Endothelial cell of umbilical vein (primary cell): ENCODE data around the gene CNTN5. TPM values are rescaled to one million over a fixed set of nuclear protein-coding genes. Genes with fewer than 3 reads are reported as not detected.

Source experiments
- BruUV-seq: library from RNA; stranded (reverse); fragments of 400-500 nt; replicated peaks from 2 replicates; lab custom pipeline; 2021; lab: Mats Ljungman, UMichigan
- CTCF ChIA-PET: fragments of 300-600, 350-600 bp; sonication (Branson Sonifier 250); formaldehyde crosslinking; loops from one replicate; lab custom pipeline; 2021; ENCODE audit warnings: antibody characterized with exemption, inconsistent platforms; lab: Charles Lee
- POLR2A ChIA-PET: fragments of 300-600, 350-600 bp; sonication (Branson Sonifier 250); formaldehyde crosslinking; loops from one replicate; lab custom pipeline; 2021; ENCODE audit warnings: antibody characterized with exemption, inconsistent platforms; lab: Charles Lee
- DNase-seq: peaks from one replicate; pipeline ENCODE4 v3.0.0-alpha.2; 2011; ENCODE audit warnings: low read depth, low spot score
- FAIRE-seq: peaks from 2 replicates; lab custom pipeline; 2011; peaks lifted over from hg19 to GRCh38; lab: Jason Lieb, UNC
- H2AFZ ChIP-seq: 2 replicates; pipeline ENCODE4 v1.6.0; 2012; ENCODE audit warnings: low read depth, low read length, control low read depth, inconsistent platforms
- H3K27ac ChIP-seq: 2 replicates; pipeline ENCODE4 v1.5.1; 2011; ENCODE audit warnings: low read depth, mild to moderate bottlenecking, control low read depth, low read length, moderate library complexity; ENCODE audit not compliant: insufficient read depth
- H3K27me3 ChIP-seq, 2 experiments: 2 replicates each; pipeline versions ENCODE4 v1.6.0 to v1.6.1; 2011; ENCODE audit warnings: low read length in 2 of 2, mixed read lengths in 1 of 2; ENCODE audit not compliant: control insufficient read depth in 2 of 2, insufficient read depth in 2 of 2
- H3K36me3 ChIP-seq, 2 experiments: 2 replicates in 1 of 2; 3 replicates in 1 of 2; pipeline ENCODE4 v1.5.1; 2011; ENCODE audit warnings: low read length in 2 of 2, mild to moderate bottlenecking in 1 of 2, moderate library complexity in 1 of 2; ENCODE audit not compliant: control insufficient read depth in 2 of 2, insufficient read depth in 2 of 2; ENCODE audit errors: extremely low read depth in 1 of 2
- H3K4me1 ChIP-seq: 3 replicates; pipeline ENCODE4 v1.5.1; 2011; ENCODE audit warnings: mild to moderate bottlenecking, low read length; ENCODE audit not compliant: control insufficient read depth, insufficient read depth; ENCODE audit errors: extremely low read depth
- H3K4me2 ChIP-seq: 2 replicates; pipeline ENCODE4 v1.6.1; 2011; ENCODE audit warnings: low read length, control low read depth, mixed read lengths; ENCODE audit not compliant: insufficient read depth
- H3K4me3 ChIP-seq, 3 experiments: fragments of 200-600 bp in 1 of 3; sonication (generic), shearing (Covaris generic) in 1 of 3; replicated peaks in 1 of 3; 2 replicates each; pipeline ENCODE4 v1.5.1; 2011 to 2016; ENCODE audit warnings: control low read depth in 3 of 3, low read length in 3 of 3, mild to moderate bottlenecking in 2 of 3, inconsistent platforms in 1 of 3, low read depth in 1 of 3, moderate library complexity in 1 of 3; ENCODE audit not compliant: insufficient read depth in 1 of 3
- H3K79me2 ChIP-seq: 2 replicates; pipeline ENCODE4 v1.6.0; 2012; ENCODE audit warnings: low read length, inconsistent platforms; ENCODE audit not compliant: control insufficient read depth, insufficient read depth
- H3K9ac ChIP-seq: replicated peaks from 2 replicates; pipeline ENCODE3; 2011; ENCODE audit warnings: low read length, control low read depth; ENCODE audit not compliant: insufficient read depth; ENCODE audit errors: extremely low read depth
- H3K9me1 ChIP-seq: replicated peaks from 3 replicates; pipeline ENCODE4 v1.6.0; 2011; ENCODE audit warnings: mild to moderate bottlenecking, low read length; ENCODE audit not compliant: control insufficient read depth, insufficient read depth; ENCODE audit errors: extremely low read depth
- H3K9me3 ChIP-seq: replicated peaks from 2 replicates; pipeline ENCODE4 v1.5.1; 2012; ENCODE audit warnings: low read length, inconsistent platforms; ENCODE audit not compliant: control insufficient read depth, insufficient read depth
- H4K20me1 ChIP-seq: replicated peaks from 2 replicates; pipeline ENCODE3; 2011; ENCODE audit warnings: mild to moderate bottlenecking, low read length; ENCODE audit not compliant: control insufficient read depth, insufficient read depth; ENCODE audit errors: extremely low read depth
- CTCF ChIP-seq, 2 donors: IDR thresholded peaks; 1 replicate in 1 of 2; 2 replicates in 1 of 2; pipeline ENCODE4 v1.5.1; 2011; ENCODE audit warnings: low read length in 2 of 2, mild to moderate bottlenecking in 2 of 2, moderate library complexity in 2 of 2, control low read depth in 1 of 2, inconsistent platforms in 1 of 2, low read depth in 1 of 2; ENCODE audit not compliant: insufficient read depth in 1 of 2; ENCODE audit errors: extremely low read depth in 1 of 2
- EZH2 ChIP-seq: IDR thresholded peaks from 2 replicates; pipeline ENCODE4 v1.6.1; 2012; ENCODE audit warnings: borderline replicate concordance, low read depth, mild to moderate bottlenecking, moderate library complexity, low read length, inconsistent platforms; ENCODE audit not compliant: severe bottlenecking
- FOS ChIP-seq: IDR thresholded peaks from 2 replicates; pipeline ENCODE4 v1.6.1; 2011; ENCODE audit warnings: mild to moderate bottlenecking, low read length, moderate library complexity, borderline replicate concordance; ENCODE audit not compliant: insufficient read depth
- GATA2 ChIP-seq: IDR thresholded peaks from 2 replicates; pipeline ENCODE4 v1.7.0; 2011; ENCODE audit warnings: low read depth, mild to moderate bottlenecking, moderate library complexity, mixed read lengths, low read length; ENCODE audit not compliant: insufficient read length, insufficient read depth
- JUN ChIP-seq: IDR thresholded peaks from 2 replicates; pipeline ENCODE4 v1.6.1; 2011; ENCODE audit warnings: borderline replicate concordance, low read depth; ENCODE audit not compliant: insufficient read length, insufficient read depth
- MAX ChIP-seq: IDR thresholded peaks from 2 replicates; pipeline ENCODE4 v1.6.1; 2011; ENCODE audit not compliant: insufficient read depth, insufficient read length
- MYC ChIP-seq: IDR thresholded peaks from one replicate; pipeline ENCODE4 v1.6.1; 2011; ENCODE audit warnings: mild to moderate bottlenecking, low read depth, low read length
- POLR2A ChIP-seq: IDR thresholded peaks from 2 replicates; pipeline ENCODE4 v1.6.1; 2012; ENCODE audit warnings: low read depth, mild to moderate bottlenecking, control low read depth, low read length
- POLR2AphosphoS5 ChIP-seq: IDR thresholded peaks from 2 replicates; pipeline ENCODE4 v1.6.1; 2012; ENCODE audit warnings: low read depth, mild to moderate bottlenecking, control low read depth, low read length, moderate library complexity; ENCODE audit not compliant: insufficient read depth
- dilution Hi-C: fragments of 300-500 bp; cut with MboI; formaldehyde crosslinking; loops from one replicate; pipeline ENCODE4 v1.15.0; 2019; ENCODE audit warnings: low sequenced_read_pairs; ENCODE audit not compliant: extremely low pct_ligation_motif_present
- intact Hi-C: fragments of 100-400 bp; cut with micrococcal nuclease; formaldehyde crosslinking; loops from one replicate; pipeline ENCODE4 v1.10.0; 2022
- polyA plus RNA-seq, 4 experiments: library from polyadenylated mRNA; depleted of rRNA in 3 of 4; stranded (reverse) in 3 of 4; unstranded in 1 of 4; fragments of >200 nt; gene quantifications; 2 replicates each; pipeline versions ENCODE4 v1.2.1 to v1.2.3, GENCODE V29; 2011 to 2012; ENCODE audit warnings: missing spikeins in 1 of 4
- total RNA-seq: library from RNA; stranded (reverse); gene quantifications from 2 replicates; pipeline ENCODE4 v1.2.3, GENCODE V29; 2021

The CNTN5 gene
- total and polyA plus RNA-seq, 2 donors (not counting 3 experiments of a cell fraction or from before 2014, with no cell fraction given), result not detected

GRCh38 chr11:99759787-99760186 lies 739.0 kb downstream of the CNTN5 start:
- no peak overlapping the region for H2AFZ ChIP-seq
- no TSS peak for BruUV-seq
- FAIRE-seq (no peak), DNase-seq (no peak)
- H3K36me3 ChIP-seq, result no peaks in the 10 kb centered on the region
- H3K9me1 ChIP-seq, result no peaks in the 10 kb centered on the region
- no peak overlapping the region for H3K4me2 ChIP-seq
- no peaks in the 10 kb centered on the region for H3K79me2 ChIP-seq
- peaks cover 4% of the 10 kb centered on the region for H3K9me3 ChIP-seq
- no peak overlapping the region for H3K9ac ChIP-seq
- TF ChIP-seq MYC, result no peak
- no peak for TF ChIP-seq POLR2A
- TF ChIP-seq MAX, result no peak
- no peak for TF ChIP-seq EZH2
- no peak for TF ChIP-seq CTCF (IDR thresholded peaks at IDR 0.05; ENCODE audit: extremely low read depth in 1 of 2, insufficient read depth in 1 of 2, low read depth in 1 of 2, low read length in 2 of 2)
- no peak for TF ChIP-seq FOS
- no peak for TF ChIP-seq GATA2
- TF ChIP-seq POLR2AphosphoS5, result no peak
- TF ChIP-seq JUN, result no peak
- no peaks in the 10 kb centered on the region for H3K4me1 ChIP-seq
- CTCF ChIA-PET, result no interaction called here
- H3K27ac ChIP-seq, result no peak overlapping the region
- H3K27me3 ChIP-seq, result no peaks in the 10 kb centered on the region
- intact Hi-C loops, result no loop called here
- dilution Hi-C loops, result no loop called here
- no peaks in the 10 kb centered on the region for H4K20me1 ChIP-seq
- H3K4me3 ChIP-seq, result no peak overlapping the region
- POLR2A ChIA-PET, result no interaction called here
